HCT116 (cell line): ENCODE measurements around the gene WTAP. TPM values are rescaled to one million over a fixed set of nuclear protein-coding genes. Genes with fewer than 3 reads are reported as not detected.

Experiments used
- ATAC-seq: fragments of 200-7000 bp; cut with Tn5 transposase; 2 replicates; pipeline ENCODE4 v1.9.1; 2020; ENCODE audit warnings: mild to moderate bottlenecking, moderate library complexity
- BruUV-seq: library from RNA; stranded (reverse); fragments of 400-500 nt; replicated peaks from 2 replicates; lab custom pipeline; 2021; lab: Mats Ljungman, UMichigan
- CTCF ChIA-PET: fragments of 300-600 bp; sonication (Branson Sonifier 250); formaldehyde crosslinking; loops from one replicate; lab custom pipeline; 2021; ENCODE audit warnings: antibody characterized with exemption; lab: Charles Lee
- POLR2A ChIA-PET: fragments of 300-600, 350-600 bp; sonication (Branson Sonifier 250); formaldehyde crosslinking; loops from one replicate; lab custom pipeline; 2021; ENCODE audit warnings: antibody characterized with exemption; lab: Charles Lee
- RAD21 ChIA-PET, 2 experiments: fragments of 300-600 bp; sonication (Branson Sonifier 250); formaldehyde crosslinking; loops; one replicate each; lab custom pipeline; 2023; ENCODE audit warnings: low total read pairs in 2 of 2; ENCODE audit not compliant: uncharacterized antibody in 2 of 2, unreplicated experiment in 2 of 2, low non-redundant PET in 1 of 2; lab: Charles Lee
- DNase-seq: peaks from one replicate; pipeline ENCODE4 v3.0.0-alpha.2; 2010; ENCODE audit warnings: low read depth, low spot score
- H2AFZ ChIP-seq: fragments of 200-600 bp; shearing (Covaris generic), sonication (generic); 2 replicates; pipeline ENCODE4 v1.6.1; 2017; ENCODE audit warnings: low read depth, mixed run types, mixed read lengths, antibody characterized with exemption, low read length; ENCODE audit not compliant: poor library complexity, severe bottlenecking
- H3K27ac ChIP-seq: 2 replicates; pipeline ENCODE4 v1.5.1; 2012; ENCODE audit warnings: low read depth, low read length
- H3K27me3 ChIP-seq: fragments of 200-600 bp; sonication (generic); 2 replicates; pipeline ENCODE4 v1.6.1; 2016; ENCODE audit warnings: mixed run types, low read length, mixed read lengths; ENCODE audit not compliant: insufficient read depth
- H3K36me3 ChIP-seq, 2 experiments: fragments of 200-500 bp in 1 of 2; fragments of 200-600 bp in 1 of 2; sonication (Bioruptor generic) in 1 of 2; sonication (generic) in 1 of 2; 2 replicates each; pipeline versions ENCODE4 v1.5.1 to v1.6.1; 2014 to 2016; ENCODE audit warnings: low read length in 2 of 2, inconsistent platforms in 1 of 2, mixed read lengths in 1 of 2, mixed run types in 1 of 2; ENCODE audit not compliant: insufficient read depth in 2 of 2, control insufficient read depth in 1 of 2
- H3K4me1 ChIP-seq, 2 experiments: fragments of 200-600 bp in 1 of 2; sonication (generic) in 1 of 2; 2 replicates each; pipeline versions ENCODE4 v1.5.1 to v1.6.1; 2012 to 2017; ENCODE audit warnings: low read length in 2 of 2, inconsistent platforms in 1 of 2, mild to moderate bottlenecking in 1 of 2, mixed read lengths in 1 of 2, mixed run types in 1 of 2, moderate library complexity in 1 of 2; ENCODE audit not compliant: insufficient read depth in 2 of 2, control insufficient read depth in 1 of 2
- H3K4me2 ChIP-seq: fragments of 200-600 bp; sonication (generic); 2 replicates; pipeline ENCODE4 v1.6.1; 2017; ENCODE audit warnings: mixed run types, low read length, mixed read lengths
- H3K4me3 ChIP-seq, 2 experiments: fragments of 200-600 bp in 1 of 2; sonication (generic) in 1 of 2; replicated peaks in 1 of 2; 2 replicates each; pipeline ENCODE4 v1.5.1; 2011 to 2016; ENCODE audit warnings: low read length in 2 of 2, control low read depth in 1 of 2, low read depth in 1 of 2, mild to moderate bottlenecking in 1 of 2, mixed read lengths in 1 of 2, mixed run types in 1 of 2
- H3K79me2 ChIP-seq: fragments of 200-600 bp; sonication (generic); 2 replicates; pipeline ENCODE4 v1.6.1; 2017; ENCODE audit warnings: mild to moderate bottlenecking, mixed run types, low read length, moderate library complexity, mixed read lengths; ENCODE audit not compliant: insufficient read depth
- H3K9ac ChIP-seq: fragments of 200-600 bp; sonication (generic); 2 replicates; pipeline ENCODE4 v1.6.1; 2016; ENCODE audit warnings: low read length, mixed read lengths
- H3K9me2 ChIP-seq: fragments of 200-600 bp; sonication (generic), shearing (Covaris generic); 2 replicates; pipeline ENCODE4 v1.6.1; 2017; ENCODE audit warnings: mixed run types, mild to moderate bottlenecking, moderate library complexity; ENCODE audit not compliant: insufficient read depth
- H3K9me3 ChIP-seq, 2 experiments: fragments of 200-500 bp in 1 of 2; fragments of 200-600 bp in 1 of 2; sonication (Bioruptor generic) in 1 of 2; sonication (generic) in 1 of 2; 2 replicates each; pipeline ENCODE4 v1.6.1; 2014 to 2017; ENCODE audit warnings: low read length in 2 of 2, mixed read lengths in 2 of 2, inconsistent platforms in 1 of 2, low read depth in 1 of 2, mild to moderate bottlenecking in 1 of 2, mixed run types in 1 of 2, moderate library complexity in 1 of 2; ENCODE audit not compliant: control insufficient read depth in 1 of 2, insufficient read depth in 1 of 2
- H4K20me1 ChIP-seq: fragments of 200-600 bp; sonication (generic), shearing (Covaris generic); 2 replicates; pipeline ENCODE4 v1.6.1; 2017; ENCODE audit warnings: mixed run types, mild to moderate bottlenecking, moderate library complexity; ENCODE audit not compliant: insufficient read depth
- EZH2 ChIP-seq: fragments of 200-600 bp; sonication (generic); IDR thresholded peaks from 2 replicates; pipeline ENCODE4 v1.6.1; 2017; ENCODE audit warnings: antibody characterized with exemption, mixed run types
- EZH2phosphoT487 ChIP-seq: fragments of 200-600 bp; IDR thresholded peaks from 2 replicates; pipeline ENCODE4 v1.6.1; 2018; ENCODE audit warnings: antibody characterized with exemption, borderline replicate concordance
- FOSL1 ChIP-seq: IDR thresholded peaks from 2 replicates; pipeline ENCODE4 v1.6.1; 2012; ENCODE audit warnings: low read depth
- JUND ChIP-seq: IDR thresholded peaks from 2 replicates; pipeline ENCODE4 v1.6.1; 2012
- RAD21 ChIP-seq: IDR thresholded peaks from 2 replicates; pipeline ENCODE4 v1.6.1; 2012; ENCODE audit warnings: low read depth, mild to moderate bottlenecking
- SIN3A ChIP-seq: IDR thresholded peaks from 2 replicates; pipeline ENCODE4 v1.6.1; 2012; ENCODE audit warnings: low read depth
- SP1 ChIP-seq: IDR thresholded peaks from 2 replicates; pipeline ENCODE4 v1.6.1; 2012; ENCODE audit warnings: low read depth
- SRF ChIP-seq: IDR thresholded peaks from 2 replicates; pipeline ENCODE4 v1.6.1; 2012; ENCODE audit warnings: low read depth
- ZNF274 ChIP-seq: fragments of 200-500 bp; sonication (Bioruptor generic); IDR thresholded peaks from 2 replicates; pipeline ENCODE4 v1.6.1; 2014; ENCODE audit warnings: mild to moderate bottlenecking, low read depth, low read length, inconsistent platforms
- intact Hi-C: fragments of 100-400 bp; cut with micrococcal nuclease; formaldehyde crosslinking; loops from 2 replicates; pipeline ENCODE4 v1.10.0; 2022
- total RNA-seq: library from RNA; stranded (reverse); gene quantifications from one replicate; pipeline ENCODE4 v1.2.1, GENCODE V29; 2021; ENCODE audit not compliant: unreplicated experiment
- TF ChIP-seq, protein P1 (sequence below): IDR thresholded peaks from 2 replicates; pipeline ENCODE4 v1.6.1; 2012
- TF ChIP-seq, protein P2 (sequence below): IDR thresholded peaks from 2 replicates; pipeline ENCODE4 v1.6.1; 2012; ENCODE audit warnings: low read depth
- TF ChIP-seq, protein P3 (sequence below): IDR thresholded peaks from 2 replicates; pipeline ENCODE4 v1.6.1; 2012
- TF ChIP-seq, protein P4 (sequence below), 3 experiments: fragments of 200-600 bp in 1 of 3; sonication (generic) in 1 of 3; IDR thresholded peaks in 2 of 3; conservative IDR thresholded peaks in 1 of 3; 2 replicates each; pipeline ENCODE4 v1.5.1; 2012 to 2017; ENCODE audit warnings: low read depth in 2 of 3, low read length in 2 of 3, antibody characterized with exemption in 1 of 3, borderline replicate concordance in 1 of 3, control low read depth in 1 of 3, mild to moderate bottlenecking in 1 of 3, mixed read lengths in 1 of 3, mixed run types in 1 of 3, moderate library complexity in 1 of 3; ENCODE audit not compliant: insufficient read depth in 1 of 3

WTAP gene
- total RNA-seq, 1 experiment from 2014 or later: 88.6 TPM

DNA sequence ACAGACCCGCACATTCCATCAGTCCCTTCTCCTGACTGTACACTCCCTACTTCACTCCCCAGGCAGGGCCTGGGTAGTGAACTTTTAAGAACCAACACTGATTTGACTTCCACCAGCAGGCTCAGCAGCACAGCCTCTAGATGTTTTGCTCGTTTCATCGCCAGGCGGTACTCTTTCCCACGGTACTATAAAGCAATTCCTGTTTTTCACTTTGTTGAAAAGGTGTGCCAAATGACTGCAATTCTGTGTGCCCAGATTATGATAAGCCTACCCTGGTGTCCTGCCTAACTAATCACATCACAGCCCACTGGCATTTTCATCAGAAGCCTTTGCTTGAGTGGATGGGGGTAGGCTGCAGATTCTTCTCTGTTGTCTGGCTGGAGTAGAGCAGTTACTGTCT lies 12.9 kb upstream of the WTAP start:
- no peaks in the 10 kb centered on the region for H3K27me3 ChIP-seq
- no peak overlapping the region for H3K27ac ChIP-seq
- TF ChIP-seq EZH2 (no peak), FOSL1 (no peak), SRF (no peak), SP1 (no peak), RAD21 (no peak), ZNF274 (no peak), SIN3A (no peak), JUND (no peak), EZH2phosphoT487 (no peak)
- TF ChIP-seq, protein P1, sequence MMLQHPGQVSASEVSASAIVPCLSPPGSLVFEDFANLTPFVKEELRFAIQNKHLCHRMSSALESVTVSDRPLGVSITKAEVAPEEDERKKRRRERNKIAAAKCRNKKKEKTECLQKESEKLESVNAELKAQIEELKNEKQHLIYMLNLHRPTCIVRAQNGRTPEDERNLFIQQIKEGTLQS: no peak
- TF ChIP-seq, protein P2, sequence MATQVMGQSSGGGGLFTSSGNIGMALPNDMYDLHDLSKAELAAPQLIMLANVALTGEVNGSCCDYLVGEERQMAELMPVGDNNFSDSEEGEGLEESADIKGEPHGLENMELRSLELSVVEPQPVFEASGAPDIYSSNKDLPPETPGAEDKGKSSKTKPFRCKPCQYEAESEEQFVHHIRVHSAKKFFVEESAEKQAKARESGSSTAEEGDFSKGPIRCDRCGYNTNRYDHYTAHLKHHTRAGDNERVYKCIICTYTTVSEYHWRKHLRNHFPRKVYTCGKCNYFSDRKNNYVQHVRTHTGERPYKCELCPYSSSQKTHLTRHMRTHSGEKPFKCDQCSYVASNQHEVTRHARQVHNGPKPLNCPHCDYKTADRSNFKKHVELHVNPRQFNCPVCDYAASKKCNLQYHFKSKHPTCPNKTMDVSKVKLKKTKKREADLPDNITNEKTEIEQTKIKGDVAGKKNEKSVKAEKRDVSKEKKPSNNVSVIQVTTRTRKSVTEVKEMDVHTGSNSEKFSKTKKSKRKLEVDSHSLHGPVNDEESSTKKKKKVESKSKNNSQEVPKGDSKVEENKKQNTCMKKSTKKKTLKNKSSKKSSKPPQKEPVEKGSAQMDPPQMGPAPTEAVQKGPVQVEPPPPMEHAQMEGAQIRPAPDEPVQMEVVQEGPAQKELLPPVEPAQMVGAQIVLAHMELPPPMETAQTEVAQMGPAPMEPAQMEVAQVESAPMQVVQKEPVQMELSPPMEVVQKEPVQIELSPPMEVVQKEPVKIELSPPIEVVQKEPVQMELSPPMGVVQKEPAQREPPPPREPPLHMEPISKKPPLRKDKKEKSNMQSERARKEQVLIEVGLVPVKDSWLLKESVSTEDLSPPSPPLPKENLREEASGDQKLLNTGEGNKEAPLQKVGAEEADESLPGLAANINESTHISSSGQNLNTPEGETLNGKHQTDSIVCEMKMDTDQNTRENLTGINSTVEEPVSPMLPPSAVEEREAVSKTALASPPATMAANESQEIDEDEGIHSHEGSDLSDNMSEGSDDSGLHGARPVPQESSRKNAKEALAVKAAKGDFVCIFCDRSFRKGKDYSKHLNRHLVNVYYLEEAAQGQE: no peak
- TF ChIP-seq, protein P3, sequence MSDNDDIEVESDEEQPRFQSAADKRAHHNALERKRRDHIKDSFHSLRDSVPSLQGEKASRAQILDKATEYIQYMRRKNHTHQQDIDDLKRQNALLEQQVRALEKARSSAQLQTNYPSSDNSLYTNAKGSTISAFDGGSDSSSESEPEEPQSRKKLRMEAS: no peak
- TF ChIP-seq, protein P4, sequence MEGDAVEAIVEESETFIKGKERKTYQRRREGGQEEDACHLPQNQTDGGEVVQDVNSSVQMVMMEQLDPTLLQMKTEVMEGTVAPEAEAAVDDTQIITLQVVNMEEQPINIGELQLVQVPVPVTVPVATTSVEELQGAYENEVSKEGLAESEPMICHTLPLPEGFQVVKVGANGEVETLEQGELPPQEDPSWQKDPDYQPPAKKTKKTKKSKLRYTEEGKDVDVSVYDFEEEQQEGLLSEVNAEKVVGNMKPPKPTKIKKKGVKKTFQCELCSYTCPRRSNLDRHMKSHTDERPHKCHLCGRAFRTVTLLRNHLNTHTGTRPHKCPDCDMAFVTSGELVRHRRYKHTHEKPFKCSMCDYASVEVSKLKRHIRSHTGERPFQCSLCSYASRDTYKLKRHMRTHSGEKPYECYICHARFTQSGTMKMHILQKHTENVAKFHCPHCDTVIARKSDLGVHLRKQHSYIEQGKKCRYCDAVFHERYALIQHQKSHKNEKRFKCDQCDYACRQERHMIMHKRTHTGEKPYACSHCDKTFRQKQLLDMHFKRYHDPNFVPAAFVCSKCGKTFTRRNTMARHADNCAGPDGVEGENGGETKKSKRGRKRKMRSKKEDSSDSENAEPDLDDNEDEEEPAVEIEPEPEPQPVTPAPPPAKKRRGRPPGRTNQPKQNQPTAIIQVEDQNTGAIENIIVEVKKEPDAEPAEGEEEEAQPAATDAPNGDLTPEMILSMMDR (IDR thresholded peaks at IDR 0.05 in 2 of 3, conservative IDR thresholded peaks at IDR 0.05 in 1 of 3; ENCODE audit: borderline replicate concordance in 1 of 3, insufficient read depth in 1 of 3, low read depth in 2 of 3, low read length in 2 of 3): no peak
- no peaks in the 10 kb centered on the region for H4K20me1 ChIP-seq
- CTCF ChIA-PET: no interaction called here
- no peaks in the 10 kb centered on the region for H3K9me3 ChIP-seq
- intact Hi-C loops: no loop called here
- no peaks in the 10 kb centered on the region for H3K9me2 ChIP-seq
- H3K4me1 ChIP-seq: no peaks in the 10 kb centered on the region
- BruUV-seq: no TSS peak
- H3K9ac ChIP-seq: no peak overlapping the region
- H3K79me2 ChIP-seq: no peaks in the 10 kb centered on the region
- no peak overlapping the region for H3K4me3 ChIP-seq
- H3K4me2 ChIP-seq: no peak overlapping the region
- DNase-seq (no peak), ATAC-seq (no peak)
- no peak overlapping the region for H2AFZ ChIP-seq
- no peaks in the 10 kb centered on the region for H3K36me3 ChIP-seq
- RAD21 ChIA-PET: no interaction called here
- POLR2A ChIA-PET: no interaction called here
